ENCODE measurements around the gene SOS2. TPM values are rescaled to one million over a fixed set of nuclear protein-coding genes. Genes with fewer than 3 reads are reported as not detected.
"Not testable (repeated sequence)": the region's sequence is repeated elsewhere in the genome, so short reads cannot be mapped to it uniquely, and the experiment has no call there.

SOS2 gene
- polyA plus RNA-seq, 4 donors = 9.5 to 25.7 (median 21.7) TPM

DNA sequence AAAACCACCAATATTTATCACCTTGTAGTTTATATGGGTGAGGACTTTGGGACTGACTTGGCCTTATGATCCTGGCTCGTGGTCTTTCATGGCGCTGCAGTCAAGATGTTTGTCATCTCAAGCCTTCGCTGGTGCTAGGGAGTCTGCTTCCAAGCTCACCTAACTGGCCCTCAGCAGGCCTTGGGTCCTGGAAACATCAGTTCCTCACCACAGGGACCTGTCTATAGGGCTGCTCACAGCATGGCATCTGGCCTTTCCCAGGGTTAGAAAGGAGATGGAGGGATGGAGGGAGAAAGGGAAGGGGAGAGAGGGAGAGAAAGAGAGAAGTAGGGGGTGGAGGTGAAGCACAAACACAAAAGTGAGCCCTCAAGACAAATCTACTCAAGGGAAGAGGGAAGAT is 146.7 kb downstream of the SOS2 start:
- H3K4me3 ChIP-seq (ENCODE audit: low read depth in 1 of 3, low read length in 3 of 3) = no peak overlapping the region
- no peak for DNase-seq
- no peaks in the 10 kb centered on the region for H3K27me3 ChIP-seq (ENCODE audit: control insufficient read depth in 3 of 3, insufficient read depth in 3 of 3, low read length in 3 of 3)
- H3K4me1 ChIP-seq (ENCODE audit: control insufficient read depth in 3 of 3, insufficient read depth in 2 of 3, low read depth in 1 of 3, low read length in 2 of 3) = peaks cover 0 to 3% (median 0%) of the 10 kb centered on the region in 3 donors
- H3K36me3 ChIP-seq (ENCODE audit: control insufficient read depth in 3 of 3, insufficient read depth in 2 of 3, low read depth in 1 of 3, low read length in 3 of 3) = peaks cover 0 to 2% (median 0%) of the 10 kb centered on the region in 3 donors
- 76 to 92% (median 87%) methylated on average over 3 of the region's 3 CpGs for WGBS, 3 donors
- H3K27ac ChIP-seq (ENCODE audit: low read depth in 1 of 3, low read length in 2 of 3) = no peak overlapping the region
- H3K9me3 ChIP-seq (ENCODE audit: control insufficient read depth in 2 of 2, insufficient read depth in 1 of 2, low read depth in 1 of 2, low read length in 1 of 2) = no peaks in the 10 kb centered on the region
- no peak for FAIRE-seq

DNA sequence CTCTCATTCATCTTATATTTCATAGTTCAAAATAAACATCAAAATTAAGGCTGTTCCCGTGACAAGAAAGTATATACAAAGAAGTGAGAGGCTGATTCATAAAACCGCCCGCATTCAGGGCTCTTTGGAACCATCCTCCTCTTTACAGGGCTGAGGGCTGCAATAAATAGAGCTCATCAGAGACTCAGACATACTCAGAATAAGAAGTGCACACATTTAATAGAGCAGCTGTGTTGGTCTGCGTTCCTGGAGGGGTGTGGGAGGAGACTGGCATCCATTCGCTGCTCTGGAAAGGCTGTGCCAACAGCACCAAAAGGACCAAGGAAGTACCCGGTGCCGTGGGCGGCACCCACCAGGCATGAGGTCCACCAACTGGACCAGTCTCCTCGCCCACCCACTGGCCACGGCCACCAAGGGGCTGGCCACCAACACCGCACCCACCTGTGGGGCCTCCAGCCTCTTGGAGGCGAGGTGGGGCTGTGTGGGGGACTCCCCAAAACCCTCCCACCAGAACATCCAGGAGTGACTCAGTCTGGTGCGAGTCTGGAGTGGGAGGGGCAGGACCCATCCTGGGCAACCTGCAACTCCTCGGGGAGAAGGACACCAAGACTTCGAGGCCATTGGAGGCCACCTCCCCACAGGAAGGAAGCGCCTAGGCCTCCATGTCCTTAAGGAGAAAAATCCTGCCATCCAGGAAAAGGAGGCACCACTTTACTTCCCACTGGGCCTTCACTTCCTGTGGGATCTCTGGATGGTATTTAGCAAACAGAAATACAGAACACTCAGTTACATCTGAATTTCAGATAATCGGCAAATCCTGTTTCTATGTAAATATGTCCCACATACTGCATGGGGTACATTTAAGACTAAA is 147.7 kb downstream of the SOS2 start:
- Histone ChIP-seq H3K27ac (ENCODE audit: low read depth in 1 of 3, low read length in 2 of 3) (peak overlapping the region in 2 of 3 donors; percentile 81 to 83), H3K36me3 (ENCODE audit: control insufficient read depth in 3 of 3, insufficient read depth in 2 of 3, low read depth in 1 of 3, low read length in 3 of 3) (no peaks in the 10 kb centered on the region), H3K4me3 (ENCODE audit: low read depth in 1 of 3, low read length in 3 of 3) (no peak overlapping the region), H3K9me3 (ENCODE audit: control insufficient read depth in 2 of 2, insufficient read depth in 1 of 2, low read depth in 1 of 2, low read length in 1 of 2) (no peaks in the 10 kb centered on the region), H3K27me3 (ENCODE audit: control insufficient read depth in 3 of 3, insufficient read depth in 3 of 3, low read length in 3 of 3) (no peaks in the 10 kb centered on the region), H3K4me1 (ENCODE audit: control insufficient read depth in 3 of 3, insufficient read depth in 2 of 3, low read depth in 1 of 3, low read length in 2 of 3) (peaks cover 0 to 3% (median 0%) of the 10 kb centered on the region in 3 donors)
- no peak for DNase-seq
- 72 to 85% (median 80%) methylated on average over 17 of the region's 17 CpGs for WGBS, 3 donors
- FAIRE-seq = no peak

DNA sequence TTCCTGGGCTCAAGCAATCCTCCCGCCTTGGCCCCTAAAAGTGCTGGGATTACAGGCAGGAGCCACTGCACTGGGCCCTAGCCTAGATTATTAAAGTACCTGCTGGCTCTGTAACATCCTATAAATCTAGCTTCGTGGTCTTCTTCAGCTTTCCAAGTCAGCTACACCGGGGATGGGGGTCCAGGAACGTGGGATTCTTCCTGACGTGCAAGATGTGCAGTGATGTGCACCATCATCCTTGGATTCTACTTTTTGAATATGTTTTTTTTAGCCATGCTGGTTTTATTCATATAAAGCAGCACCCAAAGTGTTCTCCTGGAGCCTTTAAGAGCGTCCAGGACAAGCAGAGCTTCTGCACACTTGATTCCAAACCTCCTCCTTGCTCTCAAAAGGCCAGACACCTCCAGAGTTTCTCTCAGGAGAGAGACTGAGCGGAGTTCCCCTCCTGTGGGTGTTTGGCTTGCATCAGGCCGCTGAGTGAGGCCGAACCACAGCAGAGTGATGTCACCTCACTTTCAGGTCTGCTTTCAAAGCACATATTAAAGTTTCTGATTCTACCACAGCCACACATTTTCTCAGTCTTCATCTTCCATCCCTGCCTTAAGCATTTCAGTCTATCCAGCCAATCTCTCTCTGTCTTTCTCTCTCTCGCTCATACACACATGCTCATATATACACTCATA is 148.5 kb downstream of the SOS2 start:
- FAIRE-seq (no peak), DNase-seq (peak in 1 of 2 donors; percentile 55)
- 68 to 85% (median 74%) methylated on average over 10 of the region's 10 CpGs for WGBS, 3 donors
- Histone ChIP-seq H3K36me3 (ENCODE audit: control insufficient read depth in 3 of 3, insufficient read depth in 2 of 3, low read depth in 1 of 3, low read length in 3 of 3) (no peaks in the 10 kb centered on the region), H3K9me3 (ENCODE audit: control insufficient read depth in 2 of 2, insufficient read depth in 1 of 2, low read depth in 1 of 2, low read length in 1 of 2) (no peaks in the 10 kb centered on the region), H3K4me1 (ENCODE audit: control insufficient read depth in 3 of 3, insufficient read depth in 2 of 3, low read depth in 1 of 3, low read length in 2 of 3) (peaks cover 0 to 3% (median 0%) of the 10 kb centered on the region in 3 donors), H3K27me3 (ENCODE audit: control insufficient read depth in 3 of 3, insufficient read depth in 3 of 3, low read length in 3 of 3) (no peaks in the 10 kb centered on the region), H3K27ac (ENCODE audit: low read depth in 1 of 3, low read length in 2 of 3) (peak overlapping the region in 2 of 3 donors; percentile 81 to 83), H3K4me3 (ENCODE audit: low read depth in 1 of 3, low read length in 3 of 3) (no peak overlapping the region)

DNA sequence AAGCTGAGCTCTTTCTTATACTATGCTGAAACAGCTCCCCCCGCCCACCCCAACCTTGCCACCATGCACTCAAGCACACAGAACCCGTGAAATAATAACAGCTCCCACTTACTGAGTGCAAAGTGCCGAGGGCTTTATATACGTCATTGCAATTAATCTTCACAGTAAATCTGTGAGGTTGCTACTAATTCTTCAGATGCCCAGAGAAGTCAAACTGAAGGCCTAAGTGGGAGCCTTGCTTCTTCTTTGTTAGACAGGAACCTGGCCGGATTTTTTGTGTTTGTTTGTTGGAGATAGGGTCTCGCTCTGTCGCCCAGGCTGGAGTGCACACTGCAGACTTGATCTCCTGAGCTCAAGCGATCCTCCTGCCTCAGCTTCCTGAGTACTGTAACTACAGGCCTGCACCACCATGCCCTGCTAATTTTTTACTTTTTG is 149.1 kb downstream of the SOS2 start:
- Histone ChIP-seq H3K4me1 (ENCODE audit: control insufficient read depth in 3 of 3, insufficient read depth in 2 of 3, low read depth in 1 of 3, low read length in 2 of 3) (no peaks in the 10 kb centered on the region), H3K9me3 (ENCODE audit: control insufficient read depth in 2 of 2, insufficient read depth in 1 of 2, low read depth in 1 of 2, low read length in 1 of 2) (no peaks in the 10 kb centered on the region), H3K27me3 (ENCODE audit: control insufficient read depth in 3 of 3, insufficient read depth in 3 of 3, low read length in 3 of 3) (no peaks in the 10 kb centered on the region), H3K27ac (ENCODE audit: low read depth in 1 of 3, low read length in 2 of 3) (peak overlapping the region in 2 of 3 donors; percentile 56 to 83), H3K36me3 (ENCODE audit: control insufficient read depth in 3 of 3, insufficient read depth in 2 of 3, low read depth in 1 of 3, low read length in 3 of 3) (no peaks in the 10 kb centered on the region), H3K4me3 (ENCODE audit: low read depth in 1 of 3, low read length in 3 of 3) (no peak overlapping the region)
- FAIRE-seq (no peak), DNase-seq (no peak)
- WGBS, 3 donors = 66 to 78% (median 66%) methylated on average over 8 of the region's 8 CpGs

DNA sequence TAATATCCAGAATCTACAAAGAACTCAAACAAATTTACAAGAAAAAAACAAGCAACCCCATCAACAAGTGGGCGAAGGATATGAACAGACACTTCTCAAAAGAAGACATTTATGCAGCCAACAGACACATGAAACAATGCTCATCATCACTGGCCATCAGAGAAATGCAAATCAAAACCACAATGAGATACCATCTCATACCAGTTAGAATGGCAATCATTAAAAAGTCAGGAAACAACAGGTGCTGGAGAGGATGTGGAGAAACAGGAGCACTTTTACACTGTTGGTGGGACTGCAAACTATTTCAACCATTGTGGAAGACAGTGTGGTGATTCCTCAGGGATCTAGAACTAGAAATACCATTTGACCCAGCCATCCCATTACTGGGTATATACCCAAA is 152.3 kb downstream of the SOS2 start:
- H3K4me1 ChIP-seq (ENCODE audit: control insufficient read depth in 3 of 3, insufficient read depth in 2 of 3, low read depth in 1 of 3, low read length in 2 of 3); H3K4me3 ChIP-seq (ENCODE audit: low read depth in 1 of 3, low read length in 3 of 3); DNase-seq; H3K36me3 ChIP-seq (ENCODE audit: control insufficient read depth in 3 of 3, insufficient read depth in 2 of 3, low read depth in 1 of 3, low read length in 3 of 3); H3K27ac ChIP-seq (ENCODE audit: low read depth in 1 of 3, low read length in 2 of 3); H3K27me3 ChIP-seq (ENCODE audit: control insufficient read depth in 3 of 3, insufficient read depth in 3 of 3, low read length in 3 of 3); FAIRE-seq; H3K9me3 ChIP-seq (ENCODE audit: control insufficient read depth in 2 of 2, insufficient read depth in 1 of 2, low read depth in 1 of 2, low read length in 1 of 2): not testable (repeated sequence)
- 88 to 97% (median 89%) methylated on average over 1 of the region's 1 CpG for WGBS, 3 donors

DNA sequence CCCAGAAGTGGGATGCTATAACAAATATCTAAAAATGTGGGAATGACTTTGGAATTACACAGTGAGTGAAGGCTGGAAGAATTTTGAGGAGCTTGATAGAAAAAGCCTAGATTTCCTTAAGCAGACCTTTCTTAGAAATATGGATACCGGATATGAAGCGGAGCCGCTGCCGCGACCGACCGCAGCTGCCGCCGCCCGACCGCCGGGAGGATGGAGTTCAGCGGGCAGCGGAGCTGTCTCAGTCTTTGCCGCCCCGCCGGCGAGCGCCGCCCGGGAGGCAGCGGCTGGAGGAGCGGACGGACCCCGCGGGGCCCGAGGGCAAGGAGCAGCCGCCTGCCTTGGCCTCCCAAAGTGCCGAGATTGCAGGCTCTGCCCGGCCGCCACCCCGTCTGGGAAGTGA is 157.7 kb downstream of the SOS2 start:
- not testable (repeated sequence) for H3K27ac ChIP-seq (ENCODE audit: low read depth in 1 of 3, low read length in 2 of 3); H3K4me3 ChIP-seq (ENCODE audit: low read depth in 1 of 3, low read length in 3 of 3); H3K9me3 ChIP-seq (ENCODE audit: control insufficient read depth in 2 of 2, insufficient read depth in 1 of 2, low read depth in 1 of 2, low read length in 1 of 2); FAIRE-seq; H3K4me1 ChIP-seq (ENCODE audit: control insufficient read depth in 3 of 3, insufficient read depth in 2 of 3, low read depth in 1 of 3, low read length in 2 of 3); H3K27me3 ChIP-seq (ENCODE audit: control insufficient read depth in 3 of 3, insufficient read depth in 3 of 3, low read length in 3 of 3); DNase-seq; H3K36me3 ChIP-seq (ENCODE audit: control insufficient read depth in 3 of 3, insufficient read depth in 2 of 3, low read depth in 1 of 3, low read length in 3 of 3)
- 97 to 100% (median 97%) methylated on average over 16 to 27 of the region's 32 CpGs for WGBS, 3 donors

DNA sequence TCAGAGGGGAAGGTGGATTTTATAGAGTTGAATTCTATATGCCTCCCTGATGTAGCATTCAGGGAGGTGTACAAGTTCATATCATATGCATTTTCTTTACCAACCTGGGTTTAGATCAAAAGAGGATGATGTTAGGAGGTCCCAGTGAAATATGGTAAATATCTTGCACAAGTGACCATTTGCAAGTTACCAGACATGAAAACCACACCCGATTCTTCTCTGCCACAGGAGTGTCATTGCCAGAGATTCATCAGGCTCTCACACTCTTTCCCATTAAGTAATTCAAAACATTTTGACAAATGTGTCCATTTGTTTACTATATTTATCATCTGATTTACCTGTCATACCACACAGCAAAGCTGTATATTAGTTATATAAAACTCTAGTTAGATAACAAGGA is 159.0 kb downstream of the SOS2 start:
- Histone ChIP-seq H3K27me3 (ENCODE audit: control insufficient read depth in 3 of 3, insufficient read depth in 3 of 3, low read length in 3 of 3) (no peaks in the 10 kb centered on the region), H3K36me3 (ENCODE audit: control insufficient read depth in 3 of 3, insufficient read depth in 2 of 3, low read depth in 1 of 3, low read length in 3 of 3) (no peaks in the 10 kb centered on the region), H3K27ac (ENCODE audit: low read depth in 1 of 3, low read length in 2 of 3) (no peak overlapping the region), H3K4me1 (ENCODE audit: control insufficient read depth in 3 of 3, insufficient read depth in 2 of 3, low read depth in 1 of 3, low read length in 2 of 3) (peaks cover 0 to 6% (median 0%) of the 10 kb centered on the region in 3 donors), H3K4me3 (ENCODE audit: low read depth in 1 of 3, low read length in 3 of 3) (no peak overlapping the region), H3K9me3 (ENCODE audit: control insufficient read depth in 2 of 2, insufficient read depth in 1 of 2, low read depth in 1 of 2, low read length in 1 of 2) (no peaks in the 10 kb centered on the region)
- no peak for FAIRE-seq
- DNase-seq = no peak
- 38 to 91% (median 45%) methylated on average over 1 of the region's 1 CpG for WGBS, 3 donors

DNA sequence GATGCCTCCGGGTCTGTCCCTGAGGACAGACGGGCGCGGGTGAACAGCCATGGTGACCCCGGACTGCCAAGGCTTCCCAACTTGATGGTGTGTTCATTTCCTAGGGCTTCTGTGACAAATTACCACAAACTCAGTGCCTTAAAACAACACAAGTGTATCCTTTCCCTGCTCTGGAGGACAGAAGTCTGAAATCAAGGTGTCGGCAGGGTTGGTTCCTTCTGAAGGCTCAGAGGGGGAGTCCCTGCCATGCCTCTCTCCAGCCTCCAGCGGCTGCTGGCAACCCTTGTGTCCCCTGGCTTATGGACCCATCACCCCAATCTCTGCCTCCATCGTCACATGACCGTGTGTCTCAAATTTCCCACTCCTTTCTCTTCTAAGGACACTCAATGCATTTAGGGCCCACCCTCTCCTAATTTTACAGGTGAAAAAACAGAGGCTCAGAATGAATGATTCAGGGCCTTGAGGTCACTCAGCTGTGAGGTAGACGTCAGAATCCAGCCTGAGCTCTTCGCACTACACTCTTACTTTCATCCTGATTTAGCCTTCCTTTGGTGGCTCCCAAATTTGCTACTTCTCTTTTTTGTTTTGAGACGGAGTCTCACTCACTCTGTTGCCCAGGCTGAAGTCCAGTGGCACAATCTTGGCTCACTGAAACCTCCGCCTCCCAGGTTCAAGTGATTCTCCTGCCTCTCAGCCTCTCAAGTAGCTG is 160.4 kb downstream of the SOS2 start:
- Histone ChIP-seq H3K4me1 (ENCODE audit: control insufficient read depth in 3 of 3, insufficient read depth in 2 of 3, low read depth in 1 of 3, low read length in 2 of 3) (peaks cover 0 to 6% (median 0%) of the 10 kb centered on the region in 3 donors), H3K9me3 (ENCODE audit: control insufficient read depth in 2 of 2, insufficient read depth in 1 of 2, low read depth in 1 of 2, low read length in 1 of 2) (no peaks in the 10 kb centered on the region), H3K36me3 (ENCODE audit: control insufficient read depth in 3 of 3, insufficient read depth in 2 of 3, low read depth in 1 of 3, low read length in 3 of 3) (no peaks in the 10 kb centered on the region), H3K4me3 (ENCODE audit: low read depth in 1 of 3, low read length in 3 of 3) (no peak overlapping the region), H3K27ac (ENCODE audit: low read depth in 1 of 3, low read length in 2 of 3) (no peak overlapping the region), H3K27me3 (ENCODE audit: control insufficient read depth in 3 of 3, insufficient read depth in 3 of 3, low read length in 3 of 3) (no peaks in the 10 kb centered on the region)
- DNase-seq = no peak
- 84 to 92% (median 91%) methylated on average over 13 of the region's 13 CpGs for WGBS, 3 donors
- no peak for FAIRE-seq
